H9 (cell line): ENCODE data around the gene JAK1. TPM values are rescaled to one million over a fixed set of nuclear protein-coding genes. Genes with fewer than 3 reads are reported as not detected.

Experiments
- DNase-seq: peaks from one replicate; pipeline ENCODE4 v3.0.0-alpha.2; 2017
- H2AFZ ChIP-seq: one replicate; pipeline ENCODE4 v1.6.1; 2013; ENCODE audit warnings: mild to moderate bottlenecking, low read length, control low read depth, moderate library complexity
- H2AK5ac ChIP-seq: 2 replicates; pipeline ENCODE4 v1.6.1; 2013; ENCODE audit warnings: low read length, control low read depth, mixed read lengths; ENCODE audit not compliant: insufficient read length
- H2BK120ac ChIP-seq: one replicate; pipeline ENCODE4 v1.6.1; 2013; ENCODE audit warnings: low read depth, mild to moderate bottlenecking, low read length, control low read depth, inconsistent platforms; ENCODE audit not compliant: poor library complexity, severe bottlenecking
- H2BK12ac ChIP-seq: 2 replicates; pipeline ENCODE4 v1.6.1; 2013; ENCODE audit warnings: low read length, control low read depth, mixed read lengths, low read depth; ENCODE audit not compliant: insufficient read length
- H2BK15ac ChIP-seq: 2 replicates; pipeline ENCODE4 v1.6.1; 2013; ENCODE audit warnings: low read depth, low read length, control low read depth
- H2BK20ac ChIP-seq: one replicate; pipeline ENCODE4 v1.6.1; 2013; ENCODE audit warnings: low read depth, mild to moderate bottlenecking, low read length, control low read depth, inconsistent platforms; ENCODE audit not compliant: poor library complexity, severe bottlenecking
- H2BK5ac ChIP-seq: 2 replicates; pipeline ENCODE4 v1.6.1; 2013; ENCODE audit warnings: low read length, control low read depth, mixed read lengths; ENCODE audit not compliant: insufficient read length
- H3K14ac ChIP-seq: 2 replicates; pipeline ENCODE4 v1.6.1; 2013; ENCODE audit warnings: low read length, control low read depth; ENCODE audit not compliant: insufficient read depth
- H3K18ac ChIP-seq: 2 replicates; pipeline ENCODE4 v1.6.1; 2013; ENCODE audit warnings: low read depth, mild to moderate bottlenecking, mixed read lengths, low read length, control low read depth; ENCODE audit not compliant: insufficient read length
- H3K23ac ChIP-seq: 2 replicates; pipeline ENCODE4 v1.6.1; 2013; ENCODE audit warnings: low read length, control low read depth, mixed read lengths, low read depth; ENCODE audit not compliant: insufficient read length
- H3K23me2 ChIP-seq: 2 replicates; pipeline ENCODE4 v1.6.1; 2013; ENCODE audit warnings: low read depth, mild to moderate bottlenecking, mixed read lengths, low read length, control low read depth; ENCODE audit not compliant: insufficient read length, poor library complexity, severe bottlenecking
- H3K27ac ChIP-seq: 2 replicates; pipeline ENCODE4 v1.5.1; 2013; ENCODE audit warnings: low read length, control low read depth, mixed read lengths, low read depth; ENCODE audit not compliant: insufficient read length
- H3K27me3 ChIP-seq: 2 replicates; pipeline ENCODE4 v1.6.1; 2013; ENCODE audit warnings: low read length, control low read depth, inconsistent platforms; ENCODE audit not compliant: insufficient read depth
- H3K4ac ChIP-seq: 2 replicates; pipeline ENCODE4 v1.6.1; 2013; ENCODE audit warnings: low read depth, mild to moderate bottlenecking, control low read depth, inconsistent platforms, low read length, moderate library complexity
- H3K4me1 ChIP-seq: 2 replicates; pipeline ENCODE4 v1.6.1; 2013; ENCODE audit warnings: low read length, control low read depth, inconsistent platforms; ENCODE audit not compliant: insufficient read depth
- H3K4me2 ChIP-seq: 2 replicates; pipeline ENCODE4 v1.6.1; 2013; ENCODE audit warnings: low read length, control low read depth, mixed read lengths; ENCODE audit not compliant: insufficient read length, insufficient read depth
- H3K56ac ChIP-seq: 2 replicates; pipeline ENCODE4 v1.6.1; 2013; ENCODE audit warnings: low read depth, mild to moderate bottlenecking, mixed read lengths, low read length, control low read depth; ENCODE audit not compliant: insufficient read length
- H3K79me1 ChIP-seq: 2 replicates; pipeline ENCODE4 v1.6.1; 2013; ENCODE audit warnings: low read depth, mild to moderate bottlenecking, moderate library complexity, low read length, control low read depth, inconsistent platforms; ENCODE audit not compliant: insufficient read depth, poor library complexity, severe bottlenecking
- H3K79me2 ChIP-seq: 2 replicates; pipeline ENCODE4 v1.6.1; 2013; ENCODE audit warnings: low read length, control low read depth, inconsistent platforms; ENCODE audit not compliant: insufficient read depth
- H3K9ac ChIP-seq: 2 replicates; pipeline ENCODE4 v1.6.1; 2013; ENCODE audit warnings: low read length, control low read depth, mixed read lengths; ENCODE audit not compliant: insufficient read length; ENCODE audit errors: extremely low read depth
- H3K9me3 ChIP-seq: one replicate; pipeline ENCODE4 v1.6.1; 2013; ENCODE audit warnings: low read depth, low read length, inconsistent platforms; ENCODE audit not compliant: control insufficient read depth
- H3T11ph ChIP-seq: one replicate; pipeline ENCODE4 v1.6.1; 2013; ENCODE audit warnings: mild to moderate bottlenecking, low read length, control low read depth, inconsistent platforms
- H4K20me1 ChIP-seq: one replicate; pipeline ENCODE4 v1.6.1; 2013; ENCODE audit not compliant: control insufficient read depth, insufficient read length, insufficient read depth
- H4K5ac ChIP-seq: 2 replicates; pipeline ENCODE4 v1.6.1; 2013; ENCODE audit warnings: low read depth, mild to moderate bottlenecking, mixed read lengths, low read length, control low read depth; ENCODE audit not compliant: insufficient read length
- H4K8ac ChIP-seq: replicated peaks from 2 replicates; pipeline ENCODE4 v1.6.1; 2013; ENCODE audit warnings: low read length, control low read depth, mixed read lengths, low read depth; ENCODE audit not compliant: insufficient read length
- H4K91ac ChIP-seq: 2 replicates; pipeline ENCODE4 v1.6.1; 2013; ENCODE audit warnings: low read depth, mild to moderate bottlenecking, moderate library complexity, mixed read lengths, low read length, control low read depth; ENCODE audit not compliant: insufficient read length
- H3K27ac Mint-ChIP-seq, 3 experiments: 2 replicates in 2 of 3; 3 replicates in 1 of 3; pipeline ENCODE4 v1.8.0; 2020 to 2021; ENCODE audit warnings: mixed read lengths in 3 of 3, mild to moderate bottlenecking in 1 of 3, moderate library complexity in 1 of 3
- H3K27me3 Mint-ChIP-seq: 2 replicates; pipeline ENCODE4 v1.8.0; 2021; ENCODE audit warnings: low read depth, mild to moderate bottlenecking, moderate library complexity, mixed read lengths
- H3K36me3 Mint-ChIP-seq, 3 experiments: 2 replicates in 2 of 3; 3 replicates in 1 of 3; pipeline ENCODE4 v1.8.0; 2020 to 2021; ENCODE audit warnings: low read depth in 3 of 3, mixed read lengths in 3 of 3; ENCODE audit not compliant: insufficient read depth in 1 of 3
- H3K4me1 Mint-ChIP-seq, 2 experiments: 2 replicates each; pipeline ENCODE4 v1.8.0; 2020; ENCODE audit warnings: mixed read lengths in 2 of 2
- H3K4me3 Mint-ChIP-seq, 2 experiments: 2 replicates in 1 of 2; 3 replicates in 1 of 2; pipeline ENCODE4 v1.8.0; 2020 to 2021; ENCODE audit warnings: mild to moderate bottlenecking in 2 of 2, mixed read lengths in 2 of 2, moderate library complexity in 1 of 2
- H3K9me3 Mint-ChIP-seq, 2 experiments: 2 replicates in 1 of 2; 3 replicates in 1 of 2; pipeline ENCODE4 v1.8.0; 2020; ENCODE audit warnings: mild to moderate bottlenecking in 2 of 2, mixed read lengths in 2 of 2, moderate library complexity in 1 of 2
- CTCF ChIP-seq: fragments of 200-600 bp; sonication (generic); conservative IDR thresholded peaks from 3 replicates; pipeline ENCODE4 v1.8.0; 2021; ENCODE audit warnings: antibody characterized with exemption, mild to moderate bottlenecking
- WGBS: extraction: QIAGEN DNeasy Blood & Tissue Kit; methylation state at CpG from one replicate; pipeline ENCODE4 v1.1.7; 2013; ENCODE audit warnings: missing lambda C conversion rate, low lambda C conversion rate, mixed read lengths; ENCODE audit not compliant: insufficient read length; ENCODE audit errors: extremely low coverage; 5-methylcytosine and 5-hydroxymethylcytosine counted together
- total RNA-seq: library from RNA; stranded (reverse); gene quantifications from 2 replicates; pipeline ENCODE4 v1.2.1, GENCODE V29; 2021

JAK1 gene
- total RNA-seq, 1 experiment from 2014 or later: 12.8 TPM

GRCh38 chr1:65006806-65007205, 40.5 kb upstream of the JAK1 start:
- Mint-ChIP-seq H3K27me3 (peaks cover 40% of the 10 kb centered on the region), H3K27ac (no peak overlapping the region), H3K4me1 (peaks cover 9 to 12% of the 10 kb centered on the region in 2 experiments), H3K36me3 (peaks cover 0 to 3% (median 0%) of the 10 kb centered on the region in 3 experiments; a peak in 1 of 7 replicates), H3K4me3 (no peak overlapping the region), H3K9me3 (no peaks in the 10 kb centered on the region)
- no peak for DNase-seq
- Histone ChIP-seq H2BK15ac (no peak overlapping the region), H2BK5ac (no peak overlapping the region), H2BK12ac (no peak overlapping the region), H4K5ac (no peak overlapping the region), H3K4ac (no peak overlapping the region), H2AK5ac (no peak overlapping the region), H3K4me1 (no peaks in the 10 kb centered on the region), H2AFZ (no peak overlapping the region), H3K27ac (no peak overlapping the region), H3K23me2 (peaks cover 6% of the 10 kb centered on the region), H4K91ac (no peak overlapping the region), H3K4me2 (no peak overlapping the region), H3T11ph (peak overlapping the region; percentile 26), H4K20me1 (no peaks in the 10 kb centered on the region), H3K56ac (no peak overlapping the region), H3K23ac (no peak overlapping the region), H3K9ac (no peak overlapping the region), H2BK120ac (no peak overlapping the region), H3K79me2 (no peaks in the 10 kb centered on the region), H2BK20ac (no peak overlapping the region), H3K18ac (no peak overlapping the region), H3K79me1 (no peaks in the 10 kb centered on the region), H3K14ac (no peak overlapping the region), H3K27me3 (peaks cover 17% of the 10 kb centered on the region; the same call in 1 of the 2 replicates), H4K8ac (no peak overlapping the region), H3K9me3 (no peaks in the 10 kb centered on the region)
- no peak for TF ChIP-seq CTCF
- no CpG with 5 or more reads among the region's 2 CpGs for WGBS
